ENCODE data around the gene SEC24A.

SEC24A gene

DNA sequence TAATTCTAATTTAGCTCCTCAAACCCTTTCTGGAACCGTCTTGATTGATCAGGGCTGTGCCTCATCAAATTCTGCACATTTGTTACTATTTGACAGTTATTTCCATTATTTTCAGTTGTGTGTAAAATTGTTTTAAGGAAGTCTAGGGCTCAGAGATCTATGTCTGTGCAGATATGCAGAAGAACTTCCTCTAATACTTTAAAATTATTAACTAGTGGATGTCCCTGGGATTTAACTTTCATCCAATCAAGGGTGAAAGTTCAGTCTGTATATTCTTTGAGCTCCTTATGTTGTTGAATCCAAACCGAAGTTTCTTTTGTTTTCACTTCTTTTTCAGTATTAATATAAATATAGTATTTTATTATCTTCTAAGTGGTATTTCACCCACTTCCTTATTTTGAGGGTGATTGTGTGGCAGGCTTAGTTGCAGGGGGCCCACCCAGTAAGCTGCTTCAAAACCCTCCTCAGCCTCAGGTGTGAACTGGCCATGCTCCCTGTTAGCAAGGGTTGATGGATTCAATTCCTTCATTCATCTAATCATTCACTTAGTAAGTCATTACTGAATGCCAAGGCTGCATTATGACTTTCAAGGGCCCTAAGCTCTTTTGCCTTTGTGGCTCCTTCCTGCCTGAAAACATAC is 87.7 kb downstream of the SEC24A start:
- H3K4me3 ChIP-seq (ENCODE audit: low read depth, low read length): no peak overlapping the region
- TF ChIP-seq, protein P1, sequence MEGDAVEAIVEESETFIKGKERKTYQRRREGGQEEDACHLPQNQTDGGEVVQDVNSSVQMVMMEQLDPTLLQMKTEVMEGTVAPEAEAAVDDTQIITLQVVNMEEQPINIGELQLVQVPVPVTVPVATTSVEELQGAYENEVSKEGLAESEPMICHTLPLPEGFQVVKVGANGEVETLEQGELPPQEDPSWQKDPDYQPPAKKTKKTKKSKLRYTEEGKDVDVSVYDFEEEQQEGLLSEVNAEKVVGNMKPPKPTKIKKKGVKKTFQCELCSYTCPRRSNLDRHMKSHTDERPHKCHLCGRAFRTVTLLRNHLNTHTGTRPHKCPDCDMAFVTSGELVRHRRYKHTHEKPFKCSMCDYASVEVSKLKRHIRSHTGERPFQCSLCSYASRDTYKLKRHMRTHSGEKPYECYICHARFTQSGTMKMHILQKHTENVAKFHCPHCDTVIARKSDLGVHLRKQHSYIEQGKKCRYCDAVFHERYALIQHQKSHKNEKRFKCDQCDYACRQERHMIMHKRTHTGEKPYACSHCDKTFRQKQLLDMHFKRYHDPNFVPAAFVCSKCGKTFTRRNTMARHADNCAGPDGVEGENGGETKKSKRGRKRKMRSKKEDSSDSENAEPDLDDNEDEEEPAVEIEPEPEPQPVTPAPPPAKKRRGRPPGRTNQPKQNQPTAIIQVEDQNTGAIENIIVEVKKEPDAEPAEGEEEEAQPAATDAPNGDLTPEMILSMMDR (IDR thresholded peaks at IDR 0.05; ENCODE audit: borderline replicate concordance, insufficient read depth, low read depth, low read length): no peak

GRCh38 chr5:134738133-134738962 is 89.8 kb downstream of the SEC24A start, which contains the start of gene CAMLG:
Gene CAMLG (plus strand): TSS chr5:134738548. CDS start chr5:134738621, 73 bp downstream.
- H3K4me3 ChIP-seq (ENCODE audit: low read depth, low read length): peak within 1 kb of the TSS; percentile 71
- TF ChIP-seq, protein P1 (IDR thresholded peaks at IDR 0.05; ENCODE audit: borderline replicate concordance, insufficient read depth, low read depth, low read length): peak; percentile 81

DNA sequence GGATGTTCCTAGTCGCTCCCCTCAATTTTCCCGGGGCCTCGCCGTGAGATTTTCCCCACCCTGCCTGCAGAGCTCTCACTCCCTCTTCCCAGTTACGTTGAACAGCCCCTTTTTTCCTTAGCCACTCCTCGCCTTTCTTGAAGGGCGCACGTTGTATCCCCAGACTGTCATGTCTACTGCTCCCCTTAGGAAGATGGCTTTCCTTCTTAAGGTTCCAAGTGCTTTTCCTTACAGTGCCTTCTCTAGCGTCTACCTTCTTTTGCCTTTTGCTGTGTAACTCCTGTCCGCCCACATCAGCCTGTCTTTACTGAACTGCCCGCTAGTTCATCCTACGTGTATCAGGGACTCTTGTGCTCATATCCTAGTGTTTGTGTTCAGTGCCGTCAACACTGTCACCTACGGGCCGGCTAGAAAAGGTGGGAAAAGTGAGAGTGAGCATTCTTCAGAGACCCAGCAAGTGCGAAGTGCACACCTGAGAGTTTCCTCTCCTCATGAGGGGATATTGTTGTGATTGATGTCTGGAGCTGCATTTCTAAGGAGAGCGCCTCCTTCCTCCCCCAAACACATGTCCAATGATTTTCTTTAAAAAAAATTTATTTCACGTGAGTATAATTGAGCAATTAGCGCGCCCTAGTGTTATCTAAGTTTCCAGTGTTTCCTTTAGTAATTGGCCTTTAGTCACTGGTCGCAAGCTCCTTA is 90.5 kb downstream of the SEC24A start:
- peak overlapping the region; percentile 71 for H3K4me3 ChIP-seq (ENCODE audit: low read depth, low read length)
- TF ChIP-seq, protein P1 (IDR thresholded peaks at IDR 0.05; ENCODE audit: borderline replicate concordance, insufficient read depth, low read depth, low read length): peak; percentile 23; the same call in 1 of the 2 replicates

DNA sequence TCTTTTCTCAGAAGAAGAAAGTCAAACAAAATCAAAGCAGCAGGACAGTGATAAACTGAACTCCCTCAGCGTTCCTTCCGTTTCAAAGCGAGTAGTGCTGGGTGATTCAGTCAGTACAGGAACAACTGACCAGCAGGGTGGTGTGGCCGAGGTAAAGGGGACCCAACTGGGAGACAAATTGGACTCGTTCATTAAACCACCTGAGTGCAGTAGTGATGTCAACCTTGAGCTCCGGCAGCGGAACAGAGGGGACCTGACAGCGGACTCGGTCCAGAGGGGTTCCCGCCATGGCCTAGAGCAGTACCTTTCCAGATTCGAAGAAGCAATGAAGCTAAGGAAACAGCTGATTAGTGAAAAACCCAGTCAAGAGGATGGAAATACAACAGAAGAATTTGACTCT is 92.5 kb downstream of the SEC24A start:
- TF ChIP-seq, protein P1 (IDR thresholded peaks at IDR 0.05; ENCODE audit: borderline replicate concordance, insufficient read depth, low read depth, low read length): no peak
- no peak overlapping the region for H3K4me3 ChIP-seq (ENCODE audit: low read depth, low read length)

DNA sequence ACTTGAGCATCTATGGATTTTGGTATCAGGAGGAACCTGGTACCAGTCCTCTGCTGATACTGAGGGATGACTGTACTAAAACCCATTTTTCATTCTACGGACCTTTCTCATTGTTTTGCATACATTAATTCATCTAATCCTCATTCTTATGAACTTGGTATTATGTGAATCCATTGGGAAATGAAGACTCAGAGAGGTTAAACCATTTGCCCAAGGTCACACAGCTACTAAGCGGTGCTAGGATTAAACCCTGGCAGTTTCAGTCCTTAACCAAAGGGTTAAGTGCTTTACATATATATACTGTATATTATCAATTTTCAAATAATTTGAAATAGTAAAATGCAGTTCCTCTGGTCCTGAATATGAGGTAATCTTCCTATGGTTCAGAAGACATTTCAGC is 93.5 kb downstream of the SEC24A start:
- TF ChIP-seq, protein P1 (IDR thresholded peaks at IDR 0.05; ENCODE audit: borderline replicate concordance, insufficient read depth, low read depth, low read length): no peak
- no peak overlapping the region for H3K4me3 ChIP-seq (ENCODE audit: low read depth, low read length)

- H3K4me3 ChIP-seq (ENCODE audit: low read depth, low read length): no peak overlapping the region
- TF ChIP-seq, protein P1 (IDR thresholded peaks at IDR 0.05; ENCODE audit: borderline replicate concordance, insufficient read depth, low read depth, low read length): no peak
Measured at GRCh38 chr5:134749415-134749814, 100.8 kb downstream of the SEC24A start.
